IMR-90 (cell line): ENCODE measurements around the gene YLPM1. TPM values are rescaled to one million over a fixed set of nuclear protein-coding genes. Genes with fewer than 3 reads are reported as not detected.

Experiments
- ATAC-seq: fragments of 200-7000 bp; cut with Tn5 transposase; 2 replicates; pipeline ENCODE4 v1.9.1; 2020; ENCODE audit warnings: low read depth, mild to moderate bottlenecking, moderate library complexity
- BruUV-seq: library from RNA; stranded (reverse); fragments of 400-500 nt; replicated peaks from 2 replicates; lab custom pipeline; 2021; lab: Mats Ljungman, UMichigan
- CTCF ChIA-PET: fragments of 300-600 bp; formaldehyde crosslinking; extraction: SDS; loops from one replicate; lab custom pipeline; 2021; ENCODE audit warnings: antibody characterized with exemption; lab: Yijun Ruan, JAX
- POLR2A ChIA-PET: fragments of 300-600 bp; sonication (Branson Sonifier 250); formaldehyde crosslinking; loops from one replicate; lab custom pipeline; 2022; ENCODE audit warnings: antibody characterized with exemption; ENCODE audit not compliant: unreplicated experiment; lab: Charles Lee
- DNase-seq: peaks from one replicate; pipeline ENCODE4 v3.0.0; 2013
- H2AFZ ChIP-seq: replicated peaks from 2 replicates; pipeline ENCODE3; 2013; ENCODE audit warnings: low read length, mild to moderate bottlenecking; ENCODE audit not compliant: poor library complexity
- H2AK5ac ChIP-seq: 2 replicates; pipeline ENCODE4 v1.6.1; 2013; ENCODE audit warnings: low read depth, low read length, inconsistent platforms
- H2AK9ac ChIP-seq: replicated peaks from 2 replicates; pipeline ENCODE3; 2013; ENCODE audit warnings: mild to moderate bottlenecking, low read depth, low read length, moderate library complexity; ENCODE audit not compliant: poor library complexity
- H2BK120ac ChIP-seq: 2 replicates; pipeline ENCODE4 v1.6.1; 2013; ENCODE audit warnings: low read depth, low read length, inconsistent platforms
- H2BK15ac ChIP-seq: 3 replicates; pipeline ENCODE4 v1.6.1; 2013; ENCODE audit warnings: low read depth, low read length, inconsistent platforms
- H2BK20ac ChIP-seq: 2 replicates; pipeline ENCODE4 v1.6.1; 2013; ENCODE audit warnings: low read depth, mild to moderate bottlenecking, inconsistent platforms, low read length, moderate library complexity
- H2BK5ac ChIP-seq: 2 replicates; pipeline ENCODE4 v1.6.1; 2013; ENCODE audit warnings: mild to moderate bottlenecking, low read depth, low read length, inconsistent platforms; ENCODE audit not compliant: poor library complexity, severe bottlenecking
- H3K14ac ChIP-seq: replicated peaks from 2 replicates; pipeline ENCODE4 v1.6.1; 2013; ENCODE audit warnings: low read depth, low read length, inconsistent platforms
- H3K18ac ChIP-seq: 2 replicates; pipeline ENCODE4 v1.6.1; 2013; ENCODE audit warnings: low read depth, low read length, control low read depth
- H3K23ac ChIP-seq: 2 replicates; pipeline ENCODE4 v1.6.1; 2013; ENCODE audit warnings: low read depth, low read length, inconsistent platforms
- H3K27ac ChIP-seq: 2 replicates; pipeline ENCODE4 v1.5.1; 2013; ENCODE audit warnings: mild to moderate bottlenecking, control low read depth, low read length; ENCODE audit not compliant: insufficient read depth
- H3K27me3 ChIP-seq: 2 replicates; pipeline ENCODE4 v1.6.1; 2013; ENCODE audit warnings: low read length; ENCODE audit not compliant: control insufficient read depth, insufficient read depth
- H3K36me3 ChIP-seq: 2 replicates; pipeline ENCODE4 v1.6.1; 2013; ENCODE audit warnings: low read length, mixed read lengths; ENCODE audit not compliant: control insufficient read depth, insufficient read depth
- H3K4ac ChIP-seq: 2 replicates; pipeline ENCODE4 v1.6.1; 2013; ENCODE audit warnings: low read depth, low read length, inconsistent platforms
- H3K4me1 ChIP-seq: 2 replicates; pipeline ENCODE4 v1.6.1; 2013; ENCODE audit warnings: low read length, mixed read lengths; ENCODE audit not compliant: control insufficient read depth, insufficient read depth
- H3K4me2 ChIP-seq: 2 replicates; pipeline ENCODE4 v1.6.1; 2013; ENCODE audit warnings: low read depth, mild to moderate bottlenecking, control low read depth, low read length, moderate library complexity
- H3K4me3 ChIP-seq: 2 replicates; pipeline ENCODE4 v1.5.1; 2013; ENCODE audit warnings: low read depth, mild to moderate bottlenecking, control low read depth, low read length, moderate library complexity; ENCODE audit not compliant: insufficient read depth
- H3K56ac ChIP-seq: 2 replicates; pipeline ENCODE4 v1.6.1; 2013; ENCODE audit warnings: low read length, inconsistent platforms; ENCODE audit not compliant: insufficient read depth; ENCODE audit errors: extremely low read depth
- H3K79me1 ChIP-seq, 2 experiments: 2 replicates each; pipeline ENCODE4 v1.6.1; 2013; ENCODE audit warnings: low read length in 2 of 2, inconsistent platforms in 1 of 2, low read depth in 1 of 2
- H3K9ac ChIP-seq: 2 replicates; pipeline ENCODE4 v1.6.1; 2013; ENCODE audit warnings: low read depth, low read length, control low read depth
- H3K9me1 ChIP-seq: 2 replicates; pipeline ENCODE4 v1.6.1; 2013; ENCODE audit warnings: low read length, inconsistent platforms; ENCODE audit not compliant: insufficient read depth
- H3K9me3 ChIP-seq: 2 replicates; pipeline ENCODE4 v1.6.1; 2013; ENCODE audit warnings: low read length; ENCODE audit not compliant: control insufficient read depth, insufficient read depth
- H4K20me1 ChIP-seq: 2 replicates; pipeline ENCODE4 v1.6.1; 2013; ENCODE audit warnings: low read length, inconsistent platforms; ENCODE audit not compliant: insufficient read depth
- H4K5ac ChIP-seq: 2 replicates; pipeline ENCODE4 v1.6.1; 2013; ENCODE audit warnings: mild to moderate bottlenecking, low read depth, low read length, control low read depth
- H4K8ac ChIP-seq, 2 experiments: 2 replicates each; pipeline ENCODE4 v1.6.1; 2013; ENCODE audit warnings: low read depth in 2 of 2, low read length in 2 of 2, control low read depth in 1 of 2, inconsistent platforms in 1 of 2
- H4K91ac ChIP-seq: 2 replicates; pipeline ENCODE4 v1.6.1; 2013; ENCODE audit warnings: low read depth, low read length, inconsistent platforms; ENCODE audit not compliant: insufficient read depth
- NFE2L2 ChIP-seq: fragments of 150-350 bp; IDR thresholded peaks from 2 replicates; pipeline ENCODE4 v1.6.1; 2016; ENCODE audit warnings: low read depth, mild to moderate bottlenecking, low read length
- WGBS, 2 experiments: methylation state at CpG; one replicate each; pipeline versions ENCODE4 v1.1.5 to v1.1.7; 2013; ENCODE audit warnings: missing lambda C conversion rate in 2 of 2; ENCODE audit not compliant: insufficient read length in 1 of 2; ENCODE audit errors: extremely low coverage in 2 of 2; 5-methylcytosine and 5-hydroxymethylcytosine counted together
- dilution Hi-C: fragments of 300-500 bp; cut with HindIII; formaldehyde crosslinking; loops from one replicate; pipeline ENCODE4 v1.14.3; 2018; ENCODE audit warnings: low sequenced_read_pairs; ENCODE audit not compliant: unreplicated experiment
- in situ Hi-C: fragments of 300-500 bp; cut with MboI; formaldehyde crosslinking; loops from 3 replicates; pipeline ENCODE4 v1.14.3; 2019; ENCODE audit warnings: low sequenced_read_pairs, inconsistent platforms, mixed read lengths
- intact Hi-C: fragments of 100-400 bp; cut with micrococcal nuclease; formaldehyde crosslinking; loops from 2 replicates; pipeline ENCODE4 v1.10.0; 2022
- polyA plus RNA-seq, 3 experiments: library from polyadenylated mRNA; depleted of rRNA; stranded (reverse); fragments of >200 nt; gene quantifications; 2 replicates each; pipeline ENCODE4 v1.2.3, GENCODE V29; 2012; ENCODE audit warnings: low replicate concordance in 1 of 3
- total RNA-seq: library from RNA; depleted of rRNA; stranded (reverse); fragments of >200 nt; gene quantifications from 2 replicates; pipeline ENCODE4 v1.2.3, GENCODE V29; 2012
- TF ChIP-seq, protein P1 (sequence below): conservative IDR thresholded peaks from 2 replicates; pipeline ENCODE4 v1.5.1; 2012; ENCODE audit warnings: mild to moderate bottlenecking, low read depth, low read length, improper control_type of control experiment
- TF ChIP-seq, protein P2 (sequence below): fragments of 150-350 bp; IDR thresholded peaks from 2 replicates; pipeline ENCODE4 v1.6.1; 2017; ENCODE audit warnings: mild to moderate bottlenecking, antibody characterized with exemption, low read length, low read depth

Gene YLPM1
- total and polyA plus RNA-seq, 2 of the 4 experiments (the other 2 are of a cell fraction), result 8.2 to 19.7 TPM

DNA sequence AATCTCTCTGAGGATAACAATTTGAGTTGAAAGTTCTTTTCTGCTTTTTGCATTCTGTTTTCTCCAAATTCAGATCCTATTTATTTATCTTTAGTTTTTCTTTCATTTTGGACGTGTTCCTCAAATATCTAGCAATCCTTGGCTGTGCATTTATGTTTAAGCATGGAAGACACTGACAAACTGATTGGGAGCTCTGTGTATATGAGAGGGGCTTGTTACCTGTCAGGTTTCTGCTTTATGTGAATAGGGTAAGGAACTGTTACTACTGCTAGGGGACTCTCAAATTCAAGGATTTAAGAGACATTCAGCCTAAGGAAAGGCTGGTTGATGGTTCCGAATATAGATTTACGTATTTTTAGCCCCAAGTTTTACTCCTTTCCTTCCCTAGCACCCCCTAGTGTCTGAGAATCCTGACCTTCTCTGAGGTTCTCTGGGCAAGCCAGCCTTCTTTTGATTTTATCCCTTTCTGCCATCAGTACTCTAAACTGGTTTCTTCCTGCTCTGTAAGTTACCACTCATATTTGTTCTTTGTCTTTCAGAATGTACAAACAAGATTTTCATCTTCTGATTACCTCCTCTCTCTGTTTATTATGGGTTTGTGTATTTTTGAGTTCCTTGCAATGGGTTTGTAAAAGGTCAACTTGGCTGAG lies 30.5 kb downstream of the YLPM1 start:
- Histone ChIP-seq H3K9me3 (peaks cover 2% of the 10 kb centered on the region; the same call in 1 of the 2 replicates), H3K4ac (peak overlapping the region; percentile 3; the same call in 1 of the 2 replicates), H2BK20ac (no peak overlapping the region), H3K56ac (no peak overlapping the region), H4K5ac (peak overlapping the region; percentile 20; the same call in 1 of the 2 replicates), H3K27me3 (no peaks in the 10 kb centered on the region), H4K20me1 (peaks cover 4% of the 10 kb centered on the region), H4K91ac (no peak overlapping the region; the same call in 1 of the 2 replicates), H3K9me1 (peaks cover 13% of the 10 kb centered on the region), H2BK120ac (no peak overlapping the region), H3K18ac (peak overlapping the region; percentile 5; the same call in 1 of the 2 replicates), H2AK9ac (no peak overlapping the region), H3K23ac (peak overlapping the region; percentile 18; the same call in 1 of the 2 replicates), H2AK5ac (no peak overlapping the region), H3K14ac (no peak overlapping the region), H2BK15ac (no peak overlapping the region), H2AFZ (no peak overlapping the region), H3K9ac (no peak overlapping the region), H3K27ac (no peak overlapping the region), H3K4me2 (peak overlapping the region; percentile 63; the same call in 1 of the 2 replicates), H3K36me3 (peaks cover 13% of the 10 kb centered on the region), H3K4me1 (peaks cover 10% of the 10 kb centered on the region), H3K4me3 (no peak overlapping the region), H4K8ac (no peak overlapping the region), H3K79me1 (peaks cover 45 to 73% of the 10 kb centered on the region in 2 experiments), H2BK5ac (peak overlapping the region; percentile 89)
- ChIA-PET CTCF (interaction anchor here (0.6 to 1.2 kb wide), 4 partner anchors 21 to 168 kb away, joined by 3 to 4 read pairs (median 3); no protein-coding TSS in a partner anchor), POLR2A (no interaction called here)
- in situ Hi-C loops, result loop anchor here (10.0 kb wide), 1 partner anchor 289 kb away; no protein-coding TSS in a partner anchor
- ATAC-seq (no peak), DNase-seq (no peak)
- no peak for TF ChIP-seq NFE2L2
- TF ChIP-seq, protein P1, sequence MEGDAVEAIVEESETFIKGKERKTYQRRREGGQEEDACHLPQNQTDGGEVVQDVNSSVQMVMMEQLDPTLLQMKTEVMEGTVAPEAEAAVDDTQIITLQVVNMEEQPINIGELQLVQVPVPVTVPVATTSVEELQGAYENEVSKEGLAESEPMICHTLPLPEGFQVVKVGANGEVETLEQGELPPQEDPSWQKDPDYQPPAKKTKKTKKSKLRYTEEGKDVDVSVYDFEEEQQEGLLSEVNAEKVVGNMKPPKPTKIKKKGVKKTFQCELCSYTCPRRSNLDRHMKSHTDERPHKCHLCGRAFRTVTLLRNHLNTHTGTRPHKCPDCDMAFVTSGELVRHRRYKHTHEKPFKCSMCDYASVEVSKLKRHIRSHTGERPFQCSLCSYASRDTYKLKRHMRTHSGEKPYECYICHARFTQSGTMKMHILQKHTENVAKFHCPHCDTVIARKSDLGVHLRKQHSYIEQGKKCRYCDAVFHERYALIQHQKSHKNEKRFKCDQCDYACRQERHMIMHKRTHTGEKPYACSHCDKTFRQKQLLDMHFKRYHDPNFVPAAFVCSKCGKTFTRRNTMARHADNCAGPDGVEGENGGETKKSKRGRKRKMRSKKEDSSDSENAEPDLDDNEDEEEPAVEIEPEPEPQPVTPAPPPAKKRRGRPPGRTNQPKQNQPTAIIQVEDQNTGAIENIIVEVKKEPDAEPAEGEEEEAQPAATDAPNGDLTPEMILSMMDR, result peak; percentile 26; the same call in 1 of the 2 replicates
- TF ChIP-seq, protein P2, sequence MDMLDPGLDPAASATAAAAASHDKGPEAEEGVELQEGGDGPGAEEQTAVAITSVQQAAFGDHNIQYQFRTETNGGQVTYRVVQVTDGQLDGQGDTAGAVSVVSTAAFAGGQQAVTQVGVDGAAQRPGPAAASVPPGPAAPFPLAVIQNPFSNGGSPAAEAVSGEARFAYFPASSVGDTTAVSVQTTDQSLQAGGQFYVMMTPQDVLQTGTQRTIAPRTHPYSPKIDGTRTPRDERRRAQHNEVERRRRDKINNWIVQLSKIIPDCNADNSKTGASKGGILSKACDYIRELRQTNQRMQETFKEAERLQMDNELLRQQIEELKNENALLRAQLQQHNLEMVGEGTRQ, result no peak
- BruUV-seq, result no TSS peak
- intact Hi-C loops, result no loop called here
- WGBS, 2 experiments, result 80% methylated on average over 1 of the region's 3 CpGs; no CpG with 5 or more reads in 1 of the 2 experiments
- dilution Hi-C loops, result no loop called here
